SK-N-SH treated with all-trans-retinoic acid at 6 μM for 48 hours (cell line): ENCODE results near the gene VPS33B.

Source experiments
- ATAC-seq: fragments of 200-7000 bp; cut with Tn5 transposase; 3 replicates; pipeline ENCODE4 v1.9.1; 2020; ENCODE audit warnings: mild to moderate bottlenecking, moderate library complexity
- ARNTL ChIP-seq: fragments of 450-650 bp; formaldehyde crosslinking; IDR thresholded peaks from 2 replicates; pipeline ENCODE4 v1.5.0; 2020; ENCODE audit warnings: low read depth, mild to moderate bottlenecking, moderate library complexity, borderline replicate concordance
- BACH2 ChIP-seq: fragments of 250-450 bp; sonication (Bioruptor Pico); IDR thresholded peaks from 2 replicates; pipeline ENCODE4 v1.9.0; 2021; ENCODE audit warnings: mild to moderate bottlenecking, borderline replicate concordance
- CREB5 ChIP-seq: fragments of 250-450 bp; sonication (Bioruptor Pico); IDR thresholded peaks from 2 replicates; pipeline ENCODE4 v1.5.1; 2020; ENCODE audit warnings: low read depth, mild to moderate bottlenecking, moderate library complexity
- CSDC2 ChIP-seq: fragments of 250-450 bp; sonication (Bioruptor Pico); IDR thresholded peaks from 2 replicates; pipeline ENCODE4 v1.5.0; 2020; ENCODE audit warnings: mild to moderate bottlenecking, moderate library complexity
- CSRNP3 ChIP-seq: fragments of 250-450 bp; sonication (Bioruptor Pico); IDR thresholded peaks from 2 replicates; pipeline ENCODE4 v1.5.1; 2021; ENCODE audit warnings: mild to moderate bottlenecking, moderate library complexity
- ESRRG ChIP-seq: fragments of 250-450 bp; sonication (Bioruptor Pico); IDR thresholded peaks from 2 replicates; pipeline ENCODE4 v1.6.1; 2021; ENCODE audit warnings: mild to moderate bottlenecking
- GLIS3 ChIP-seq: fragments of 250-450 bp; sonication (Bioruptor Pico); IDR thresholded peaks from 2 replicates; pipeline ENCODE4 v1.5.0; 2020; ENCODE audit warnings: mild to moderate bottlenecking, moderate library complexity
- ISL1 ChIP-seq: fragments of 250-450 bp; sonication (Bioruptor Pico); IDR thresholded peaks from 2 replicates; pipeline ENCODE4 v2.1.2; 2022; ENCODE audit warnings: mild to moderate bottlenecking, moderate library complexity
- OSR1 ChIP-seq: fragments of 250-450 bp; sonication (Bioruptor Pico); IDR thresholded peaks from 2 replicates; pipeline ENCODE4 v1.8.0; 2022; ENCODE audit warnings: moderate library complexity, mild to moderate bottlenecking, inconsistent platforms
- POU6F1 ChIP-seq: fragments of 250-450 bp; sonication (Bioruptor Pico); IDR thresholded peaks from 2 replicates; pipeline ENCODE4 v1.8.0; 2021; ENCODE audit warnings: low read depth, mild to moderate bottlenecking, moderate library complexity, borderline replicate concordance
- PPARA ChIP-seq: fragments of 250-450 bp; sonication (Bioruptor Pico); IDR thresholded peaks from 2 replicates; pipeline ENCODE4 v1.5.0; 2020; ENCODE audit warnings: mild to moderate bottlenecking, borderline replicate concordance
- RARB ChIP-seq: fragments of 250-450 bp; sonication (Bioruptor Pico); IDR thresholded peaks from 2 replicates; pipeline ENCODE4 v1.8.0; 2021; ENCODE audit warnings: mild to moderate bottlenecking, moderate library complexity
- SNAI2 ChIP-seq: fragments of 250-450 bp; sonication (Bioruptor Pico); IDR thresholded peaks from 2 replicates; pipeline ENCODE4 v1.5.0; 2020; ENCODE audit warnings: mild to moderate bottlenecking, moderate library complexity
- TCF4 ChIP-seq: fragments of 250-450 bp; sonication (Bioruptor Pico); IDR thresholded peaks from 2 replicates; pipeline ENCODE4 v1.8.0; 2021; ENCODE audit warnings: mild to moderate bottlenecking, moderate library complexity, borderline replicate concordance
- TOX ChIP-seq: fragments of 250-450 bp; sonication (Bioruptor Pico); IDR thresholded peaks from 2 replicates; pipeline ENCODE4 v1.8.0; 2021; ENCODE audit warnings: mild to moderate bottlenecking, moderate library complexity, borderline replicate concordance
- ZFP3 ChIP-seq: fragments of 250-450 bp; sonication (Bioruptor Pico); IDR thresholded peaks from 2 replicates; pipeline ENCODE4 v1.5.0; 2020; ENCODE audit warnings: mild to moderate bottlenecking, moderate library complexity
- ZFP30 ChIP-seq: fragments of 450-650 bp; formaldehyde crosslinking; IDR thresholded peaks from 2 replicates; pipeline ENCODE4 v1.5.0; 2022; ENCODE audit warnings: mild to moderate bottlenecking, moderate library complexity
- ZNF565 ChIP-seq: fragments of 450-650 bp; formaldehyde crosslinking; conservative IDR thresholded peaks from 2 replicates; pipeline ENCODE4 v1.5.0; 2020; ENCODE audit warnings: low read depth, mild to moderate bottlenecking, moderate library complexity
- ZNF70 ChIP-seq: fragments of 450-650 bp; formaldehyde crosslinking; IDR thresholded peaks from 2 replicates; pipeline ENCODE4 v1.5.0; 2020; ENCODE audit warnings: mild to moderate bottlenecking, moderate library complexity
- ZNF8 ChIP-seq: fragments of 450-650 bp; formaldehyde crosslinking; IDR thresholded peaks from 2 replicates; pipeline ENCODE4 v1.5.0; 2020; ENCODE audit warnings: mild to moderate bottlenecking, moderate library complexity
- TF ChIP-seq, protein P1 (sequence below): fragments of 250-450 bp; sonication (Bioruptor Pico); IDR thresholded peaks from 2 replicates; pipeline ENCODE4 v1.8.0; 2020; ENCODE audit warnings: mild to moderate bottlenecking, moderate library complexity, borderline replicate concordance

The VPS33B gene

DNA sequence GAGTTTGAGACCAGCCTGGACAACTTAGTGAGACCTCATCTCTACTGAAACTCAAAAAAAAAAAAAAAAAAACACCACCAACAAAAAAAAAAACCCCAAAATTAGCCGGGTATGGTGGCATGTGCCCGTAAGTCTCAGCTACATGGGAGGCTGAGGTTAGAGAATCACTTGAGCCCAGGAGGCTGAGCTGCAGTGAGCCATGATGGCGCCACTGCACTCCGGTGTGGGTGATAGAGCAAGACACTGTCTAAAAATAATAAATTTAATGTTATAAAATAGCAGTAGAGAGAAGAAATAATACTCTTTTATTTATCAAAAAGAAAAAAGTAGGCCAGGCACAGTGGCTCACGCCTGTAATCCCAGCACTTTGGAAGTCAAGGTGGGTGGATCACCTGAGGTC, 50.3 kb downstream of the VPS33B start:
- TF ChIP-seq TOX (CRISPR knock-in tag) (no peak), ZNF565 (no peak), POU6F1 (no peak)
- TF ChIP-seq, all 23 proteins: peak for 0
- no peak for ATAC-seq

GRCh38 chr15:90970274-90970673, 52.1 kb downstream of the VPS33B start:
- ATAC-seq = no peak
- TF ChIP-seq CSDC2 (no peak), RARB (CRISPR knock-in tag) (no peak), ISL1 (CRISPR knock-in tag) (no peak), TOX (CRISPR knock-in tag) (no peak), SNAI2 (CRISPR knock-in tag) (no peak), ZFP30 (no peak), CREB5 (CRISPR knock-in tag) (no peak), OSR1 (no peak), PPARA (CRISPR knock-in tag) (no peak), ESRRG (no peak), CSRNP3 (CRISPR knock-in tag) (no peak), TCF4 (no peak), BACH2 (CRISPR knock-in tag) (no peak), ZFP3 (CRISPR knock-in tag) (no peak), ZNF8 (CRISPR knock-in tag) (no peak), ARNTL (CRISPR knock-in tag) (no peak), GLIS3 (CRISPR knock-in tag) (no peak), ZNF70 (CRISPR knock-in tag) (no peak), POU6F1 (no peak)
- TF ChIP-seq, protein P1, sequence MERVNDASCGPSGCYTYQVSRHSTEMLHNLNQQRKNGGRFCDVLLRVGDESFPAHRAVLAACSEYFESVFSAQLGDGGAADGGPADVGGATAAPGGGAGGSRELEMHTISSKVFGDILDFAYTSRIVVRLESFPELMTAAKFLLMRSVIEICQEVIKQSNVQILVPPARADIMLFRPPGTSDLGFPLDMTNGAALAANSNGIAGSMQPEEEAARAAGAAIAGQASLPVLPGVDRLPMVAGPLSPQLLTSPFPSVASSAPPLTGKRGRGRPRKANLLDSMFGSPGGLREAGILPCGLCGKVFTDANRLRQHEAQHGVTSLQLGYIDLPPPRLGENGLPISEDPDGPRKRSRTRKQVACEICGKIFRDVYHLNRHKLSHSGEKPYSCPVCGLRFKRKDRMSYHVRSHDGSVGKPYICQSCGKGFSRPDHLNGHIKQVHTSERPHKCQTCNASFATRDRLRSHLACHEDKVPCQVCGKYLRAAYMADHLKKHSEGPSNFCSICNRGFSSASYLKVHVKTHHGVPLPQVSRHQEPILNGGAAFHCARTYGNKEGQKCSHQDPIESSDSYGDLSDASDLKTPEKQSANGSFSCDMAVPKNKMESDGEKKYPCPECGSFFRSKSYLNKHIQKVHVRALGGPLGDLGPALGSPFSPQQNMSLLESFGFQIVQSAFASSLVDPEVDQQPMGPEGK (CRISPR knock-in tag) = no peak

DNA sequence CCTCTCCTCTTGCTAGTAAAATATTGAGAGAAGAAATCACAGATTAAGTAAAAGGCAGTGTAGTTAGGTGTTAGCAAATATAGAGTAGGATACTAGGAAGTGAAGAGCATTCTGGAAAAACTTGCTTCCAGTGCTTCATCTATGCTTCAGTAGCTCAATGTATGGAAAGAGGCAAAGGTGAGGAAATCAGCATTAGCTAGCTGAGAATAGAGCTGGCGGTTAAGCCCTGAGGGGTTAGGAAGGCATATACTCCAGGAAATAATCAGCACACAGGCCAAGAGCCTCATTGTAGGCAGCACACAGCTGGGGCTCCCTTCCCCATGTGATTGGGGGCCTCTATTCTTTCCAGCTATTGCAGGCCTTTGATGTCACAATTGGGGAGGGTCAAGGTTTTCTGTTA, 54.0 kb downstream of the VPS33B start:
- TF ChIP-seq BACH2 (CRISPR knock-in tag) (no peak), ZFP3 (CRISPR knock-in tag) (no peak), TCF4 (no peak), TOX (CRISPR knock-in tag) (no peak)
- TF ChIP-seq, all 23 proteins: peak for 0
- ATAC-seq = no peak

DNA sequence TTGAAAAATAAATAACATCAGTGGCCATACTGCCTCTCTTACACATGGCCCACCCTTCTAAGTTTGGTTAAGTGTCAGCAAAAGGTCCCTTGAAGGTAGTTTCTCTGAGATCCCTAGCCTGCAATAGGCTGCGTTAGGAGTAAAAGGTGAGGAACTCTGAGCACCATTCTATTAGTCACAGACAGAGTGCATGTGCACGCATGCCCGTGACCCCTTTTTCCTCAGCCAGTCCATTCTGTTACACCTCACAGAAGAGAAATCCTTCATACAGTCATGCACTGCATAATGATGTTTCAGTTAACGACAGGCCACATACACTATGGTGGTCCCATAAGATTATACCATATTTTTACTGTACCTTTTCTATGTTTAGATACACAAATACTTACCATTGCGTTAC, 55.2 kb downstream of the VPS33B start:
- no peak for ATAC-seq
- TF ChIP-seq ZFP30 = no peak
- no peak for TF ChIP-seq ZFP3 (CRISPR knock-in tag)
- TF ChIP-seq, protein P1 (CRISPR knock-in tag) = no peak
- no peak for TF ChIP-seq RARB (CRISPR knock-in tag)
- TF ChIP-seq TCF4 = no peak
